ENCODE results near the gene NIPA2.

DNA sequence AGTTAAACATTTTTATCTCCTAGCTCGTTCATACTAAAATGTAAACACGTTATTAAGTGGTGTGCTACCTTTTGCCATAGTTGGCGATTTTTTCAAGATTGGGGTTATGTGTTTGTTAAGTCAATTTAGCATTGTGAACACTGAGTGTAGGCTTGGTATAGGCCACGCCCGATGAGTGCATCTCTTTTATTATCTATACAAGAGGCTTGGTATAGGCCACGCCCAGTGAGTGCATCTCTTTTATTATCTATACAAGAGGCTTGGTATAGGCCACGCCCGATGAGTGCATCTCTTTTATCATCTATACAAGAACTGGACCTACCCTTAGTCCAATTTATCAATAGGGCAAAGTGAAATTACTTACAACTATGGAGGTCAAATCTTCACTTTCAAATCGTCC, 70.4 kb downstream of the NIPA2 start:
- TF ChIP-seq, protein P1, sequence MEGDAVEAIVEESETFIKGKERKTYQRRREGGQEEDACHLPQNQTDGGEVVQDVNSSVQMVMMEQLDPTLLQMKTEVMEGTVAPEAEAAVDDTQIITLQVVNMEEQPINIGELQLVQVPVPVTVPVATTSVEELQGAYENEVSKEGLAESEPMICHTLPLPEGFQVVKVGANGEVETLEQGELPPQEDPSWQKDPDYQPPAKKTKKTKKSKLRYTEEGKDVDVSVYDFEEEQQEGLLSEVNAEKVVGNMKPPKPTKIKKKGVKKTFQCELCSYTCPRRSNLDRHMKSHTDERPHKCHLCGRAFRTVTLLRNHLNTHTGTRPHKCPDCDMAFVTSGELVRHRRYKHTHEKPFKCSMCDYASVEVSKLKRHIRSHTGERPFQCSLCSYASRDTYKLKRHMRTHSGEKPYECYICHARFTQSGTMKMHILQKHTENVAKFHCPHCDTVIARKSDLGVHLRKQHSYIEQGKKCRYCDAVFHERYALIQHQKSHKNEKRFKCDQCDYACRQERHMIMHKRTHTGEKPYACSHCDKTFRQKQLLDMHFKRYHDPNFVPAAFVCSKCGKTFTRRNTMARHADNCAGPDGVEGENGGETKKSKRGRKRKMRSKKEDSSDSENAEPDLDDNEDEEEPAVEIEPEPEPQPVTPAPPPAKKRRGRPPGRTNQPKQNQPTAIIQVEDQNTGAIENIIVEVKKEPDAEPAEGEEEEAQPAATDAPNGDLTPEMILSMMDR (IDR thresholded peaks at IDR 0.05), result no peak
- TF ChIP-seq POLR2A (IDR thresholded peaks at IDR 0.05), result no peak

Measured in lower leg skin (tissue), 3 donors.